ENCODE results near the gene REPS2.

REPS2 gene

DNA sequence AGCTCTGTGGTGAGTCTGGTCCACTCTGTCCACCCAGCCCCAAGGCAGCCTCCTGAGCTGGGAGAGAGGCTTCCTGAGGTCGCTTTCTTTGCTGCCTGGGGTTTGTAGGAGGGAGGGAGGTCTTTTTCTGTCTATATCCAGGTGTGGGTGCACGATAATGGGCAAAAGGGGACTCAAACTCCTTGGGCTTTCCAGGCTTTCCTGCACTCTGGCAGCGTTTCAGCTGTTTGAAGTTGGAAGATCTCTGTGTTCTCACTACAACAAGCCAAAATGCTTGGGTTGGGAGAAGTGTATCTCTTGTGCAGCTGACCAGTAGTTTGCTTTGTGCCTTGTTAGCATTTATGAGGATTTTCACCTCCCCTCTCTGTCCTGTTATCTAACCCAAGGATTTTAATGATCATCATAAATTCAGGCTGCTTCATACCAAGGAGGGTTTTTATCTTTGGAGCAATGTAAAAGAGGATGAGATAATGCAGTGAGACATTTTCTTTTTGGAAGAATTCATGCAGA lies 126.3 kb downstream of the REPS2 start:
- CTCF ChIA-PET = no interaction called here
- DNase-seq (ENCODE audit: extremely low spot score) = no peak
- TF ChIP-seq, protein P1, sequence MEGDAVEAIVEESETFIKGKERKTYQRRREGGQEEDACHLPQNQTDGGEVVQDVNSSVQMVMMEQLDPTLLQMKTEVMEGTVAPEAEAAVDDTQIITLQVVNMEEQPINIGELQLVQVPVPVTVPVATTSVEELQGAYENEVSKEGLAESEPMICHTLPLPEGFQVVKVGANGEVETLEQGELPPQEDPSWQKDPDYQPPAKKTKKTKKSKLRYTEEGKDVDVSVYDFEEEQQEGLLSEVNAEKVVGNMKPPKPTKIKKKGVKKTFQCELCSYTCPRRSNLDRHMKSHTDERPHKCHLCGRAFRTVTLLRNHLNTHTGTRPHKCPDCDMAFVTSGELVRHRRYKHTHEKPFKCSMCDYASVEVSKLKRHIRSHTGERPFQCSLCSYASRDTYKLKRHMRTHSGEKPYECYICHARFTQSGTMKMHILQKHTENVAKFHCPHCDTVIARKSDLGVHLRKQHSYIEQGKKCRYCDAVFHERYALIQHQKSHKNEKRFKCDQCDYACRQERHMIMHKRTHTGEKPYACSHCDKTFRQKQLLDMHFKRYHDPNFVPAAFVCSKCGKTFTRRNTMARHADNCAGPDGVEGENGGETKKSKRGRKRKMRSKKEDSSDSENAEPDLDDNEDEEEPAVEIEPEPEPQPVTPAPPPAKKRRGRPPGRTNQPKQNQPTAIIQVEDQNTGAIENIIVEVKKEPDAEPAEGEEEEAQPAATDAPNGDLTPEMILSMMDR (IDR thresholded peaks at IDR 0.05; ENCODE audit: control extremely low read depth, extremely low read depth, low read depth, missing control alignments) = no peak
- POLR2A ChIA-PET = no interaction called here

DNA sequence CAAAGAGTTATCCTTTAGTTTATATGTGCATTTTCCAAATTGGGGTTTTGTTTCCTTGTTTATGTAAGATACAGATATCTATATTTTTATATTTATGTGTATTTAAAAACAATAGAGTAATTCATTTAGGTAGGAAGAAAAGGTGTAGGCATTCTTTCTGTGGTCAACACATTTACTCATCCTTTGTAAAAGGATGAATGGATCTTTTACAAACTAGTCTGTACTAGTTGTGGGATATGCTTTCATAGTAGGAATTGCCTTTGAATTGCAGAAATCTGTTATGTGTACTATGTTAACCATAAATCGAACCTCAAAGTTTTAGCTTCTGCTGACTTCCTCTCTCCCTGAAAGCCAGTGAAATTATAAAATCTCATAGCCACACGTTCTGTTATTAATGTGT lies 128.5 kb downstream of the REPS2 start:
- DNase-seq (ENCODE audit: extremely low spot score) = no peak
- ChIA-PET POLR2A (no interaction called here), CTCF (no interaction called here)
- TF ChIP-seq, protein P1 (IDR thresholded peaks at IDR 0.05; ENCODE audit: control extremely low read depth, extremely low read depth, low read depth, missing control alignments) = no peak

DNA sequence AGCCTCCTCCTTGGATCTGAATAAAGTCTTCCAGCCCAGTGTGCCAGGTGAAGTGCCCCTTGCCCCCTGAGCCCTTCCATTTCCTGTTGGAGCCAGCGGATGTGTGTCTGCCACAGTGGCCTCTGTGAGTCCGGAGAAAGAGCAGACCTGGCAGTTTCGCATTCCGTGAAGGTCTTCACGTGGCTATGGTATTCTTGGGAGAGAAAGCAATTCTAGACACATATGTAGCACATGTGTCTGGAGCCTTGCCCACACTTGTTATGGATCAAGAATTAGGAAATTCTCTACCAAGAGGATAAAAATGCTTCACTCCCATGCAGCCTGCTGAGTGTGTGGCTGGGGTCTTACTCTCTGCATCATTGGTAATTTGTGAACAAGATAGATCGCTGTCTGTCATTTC lies 130.9 kb downstream of the REPS2 start:
- DNase-seq (ENCODE audit: extremely low spot score) = no peak
- POLR2A ChIA-PET = no interaction called here
- CTCF ChIA-PET = no interaction called here
- TF ChIP-seq, protein P1 (IDR thresholded peaks at IDR 0.05; ENCODE audit: control extremely low read depth, extremely low read depth, low read depth, missing control alignments) = no peak

DNA sequence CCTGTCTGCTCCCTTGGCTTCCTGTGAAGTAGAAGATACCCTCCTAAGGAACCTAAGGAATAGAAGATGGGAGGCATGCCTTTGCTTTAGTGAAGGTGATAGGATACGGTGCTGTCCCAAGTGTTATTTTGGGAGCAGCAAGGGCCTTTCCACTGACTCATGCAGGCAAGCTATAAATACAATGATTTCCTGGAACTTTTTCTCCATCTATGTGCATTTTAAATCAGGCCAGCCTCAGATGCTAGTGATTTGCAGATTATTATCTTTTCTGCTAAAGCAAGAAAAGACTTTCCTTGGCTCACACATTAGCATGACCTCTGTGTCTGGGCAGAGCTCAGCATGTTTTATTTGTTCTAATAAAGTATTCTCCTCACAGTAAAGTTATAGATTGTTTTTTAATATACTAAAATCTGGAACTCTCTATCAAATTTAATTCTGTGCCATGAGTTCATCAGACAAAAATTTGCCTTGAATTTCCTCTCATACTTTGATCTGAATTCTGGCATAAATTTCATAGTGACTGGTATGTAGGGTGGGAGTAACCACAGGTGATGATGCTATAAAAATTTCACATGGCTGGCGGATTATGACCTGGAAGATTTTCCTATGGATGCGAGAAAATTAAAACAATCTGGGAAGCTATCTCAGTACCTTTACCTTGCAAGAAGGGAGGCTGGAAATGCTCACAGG lies 131.7 kb downstream of the REPS2 start:
- no peak for DNase-seq (ENCODE audit: extremely low spot score)
- TF ChIP-seq, protein P1 (IDR thresholded peaks at IDR 0.05; ENCODE audit: control extremely low read depth, extremely low read depth, low read depth, missing control alignments) = no peak
- ChIA-PET POLR2A (no interaction called here), CTCF (no interaction called here)

DNA sequence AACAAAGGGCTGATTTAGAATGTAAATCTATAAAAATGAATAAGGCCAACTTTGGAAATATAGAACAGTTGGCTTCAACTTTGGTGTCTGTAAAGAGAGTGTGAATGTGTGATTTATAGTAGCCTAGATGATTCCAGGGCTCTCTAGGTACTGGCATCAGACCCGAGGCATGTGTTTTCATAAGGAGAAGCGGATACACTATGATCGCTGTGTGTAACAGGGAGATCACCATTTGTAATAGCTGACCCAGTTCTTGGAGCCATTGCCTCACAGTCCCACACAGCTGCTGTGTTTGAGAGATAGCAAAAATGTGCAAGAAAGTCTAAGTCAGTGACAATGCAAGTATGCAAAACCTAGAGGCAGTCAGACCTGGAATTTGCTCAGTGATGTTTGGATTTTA lies 135.1 kb downstream of the REPS2 start:
- DNase-seq (ENCODE audit: extremely low spot score) = no peak
- TF ChIP-seq, protein P1 (IDR thresholded peaks at IDR 0.05; ENCODE audit: control extremely low read depth, extremely low read depth, low read depth, missing control alignments) = no peak
- CTCF ChIA-PET = interaction anchor here (1.6 kb wide), 1 partner anchor 34 kb away, joined by 7 read pairs; no protein-coding TSS in a partner anchor
- POLR2A ChIA-PET = no interaction called here

DNA sequence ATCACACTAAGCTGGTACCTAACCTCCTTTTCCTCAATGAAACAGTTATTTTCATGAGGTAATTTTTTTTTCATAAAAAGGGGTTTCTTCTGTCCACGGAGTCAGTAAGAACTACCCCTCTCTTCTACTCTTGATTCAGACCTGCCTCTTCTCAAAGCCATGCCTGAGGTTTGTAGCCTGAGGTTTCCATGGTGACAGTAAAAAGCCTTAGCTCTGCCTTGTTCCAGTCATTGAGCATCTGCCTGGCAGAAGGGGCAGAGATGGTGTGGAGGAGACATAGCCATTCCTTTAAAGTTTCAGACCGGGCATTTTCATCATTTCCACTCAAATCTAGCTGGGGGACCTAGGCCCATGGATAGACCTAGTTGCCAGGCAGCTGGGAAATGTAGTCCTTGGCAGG lies 135.5 kb downstream of the REPS2 start:
- TF ChIP-seq, protein P1 (IDR thresholded peaks at IDR 0.05; ENCODE audit: control extremely low read depth, extremely low read depth, low read depth, missing control alignments) = no peak
- ChIA-PET POLR2A (no interaction called here), CTCF (interaction anchor here (1.6 kb wide), 1 partner anchor 35 kb away, joined by 7 read pairs; no protein-coding TSS in a partner anchor)
- DNase-seq (ENCODE audit: extremely low spot score) = no peak
